IMR-90 (cell line): ENCODE data around the gene MYO1D. TPM values are rescaled to one million over a fixed set of nuclear protein-coding genes. Genes with fewer than 3 reads are reported as not detected.

ENCODE experiments used
- ATAC-seq: fragments of 200-7000 bp; cut with Tn5 transposase; 2 replicates; pipeline ENCODE4 v1.9.1; 2020; ENCODE audit warnings: low read depth, mild to moderate bottlenecking, moderate library complexity
- BruUV-seq: library from RNA; stranded (reverse); fragments of 400-500 nt; replicated peaks from 2 replicates; lab custom pipeline; 2021; lab: Mats Ljungman, UMichigan
- CTCF ChIA-PET: fragments of 300-600 bp; formaldehyde crosslinking; extraction: SDS; loops from one replicate; lab custom pipeline; 2021; ENCODE audit warnings: antibody characterized with exemption; lab: Yijun Ruan, JAX
- POLR2A ChIA-PET: fragments of 300-600 bp; sonication (Branson Sonifier 250); formaldehyde crosslinking; loops from one replicate; lab custom pipeline; 2022; ENCODE audit warnings: antibody characterized with exemption; ENCODE audit not compliant: unreplicated experiment; lab: Charles Lee
- DNase-seq: peaks from one replicate; pipeline ENCODE4 v3.0.0; 2013
- H2AFZ ChIP-seq: replicated peaks from 2 replicates; pipeline ENCODE3; 2013; ENCODE audit warnings: low read length, mild to moderate bottlenecking; ENCODE audit not compliant: poor library complexity
- H2AK5ac ChIP-seq: 2 replicates; pipeline ENCODE4 v1.6.1; 2013; ENCODE audit warnings: low read depth, low read length, inconsistent platforms
- H2AK9ac ChIP-seq: replicated peaks from 2 replicates; pipeline ENCODE3; 2013; ENCODE audit warnings: mild to moderate bottlenecking, low read depth, low read length, moderate library complexity; ENCODE audit not compliant: poor library complexity
- H2BK120ac ChIP-seq: 2 replicates; pipeline ENCODE4 v1.6.1; 2013; ENCODE audit warnings: low read depth, low read length, inconsistent platforms
- H2BK15ac ChIP-seq: 3 replicates; pipeline ENCODE4 v1.6.1; 2013; ENCODE audit warnings: low read depth, low read length, inconsistent platforms
- H2BK20ac ChIP-seq: 2 replicates; pipeline ENCODE4 v1.6.1; 2013; ENCODE audit warnings: low read depth, mild to moderate bottlenecking, inconsistent platforms, low read length, moderate library complexity
- H2BK5ac ChIP-seq: 2 replicates; pipeline ENCODE4 v1.6.1; 2013; ENCODE audit warnings: mild to moderate bottlenecking, low read depth, low read length, inconsistent platforms; ENCODE audit not compliant: poor library complexity, severe bottlenecking
- H3K14ac ChIP-seq: replicated peaks from 2 replicates; pipeline ENCODE4 v1.6.1; 2013; ENCODE audit warnings: low read depth, low read length, inconsistent platforms
- H3K18ac ChIP-seq: 2 replicates; pipeline ENCODE4 v1.6.1; 2013; ENCODE audit warnings: low read depth, low read length, control low read depth
- H3K23ac ChIP-seq: 2 replicates; pipeline ENCODE4 v1.6.1; 2013; ENCODE audit warnings: low read depth, low read length, inconsistent platforms
- H3K27ac ChIP-seq: 2 replicates; pipeline ENCODE4 v1.5.1; 2013; ENCODE audit warnings: mild to moderate bottlenecking, control low read depth, low read length; ENCODE audit not compliant: insufficient read depth
- H3K27me3 ChIP-seq: 2 replicates; pipeline ENCODE4 v1.6.1; 2013; ENCODE audit warnings: low read length; ENCODE audit not compliant: control insufficient read depth, insufficient read depth
- H3K36me3 ChIP-seq: 2 replicates; pipeline ENCODE4 v1.6.1; 2013; ENCODE audit warnings: low read length, mixed read lengths; ENCODE audit not compliant: control insufficient read depth, insufficient read depth
- H3K4ac ChIP-seq: 2 replicates; pipeline ENCODE4 v1.6.1; 2013; ENCODE audit warnings: low read depth, low read length, inconsistent platforms
- H3K4me1 ChIP-seq: 2 replicates; pipeline ENCODE4 v1.6.1; 2013; ENCODE audit warnings: low read length, mixed read lengths; ENCODE audit not compliant: control insufficient read depth, insufficient read depth
- H3K4me2 ChIP-seq: 2 replicates; pipeline ENCODE4 v1.6.1; 2013; ENCODE audit warnings: low read depth, mild to moderate bottlenecking, control low read depth, low read length, moderate library complexity
- H3K4me3 ChIP-seq: 2 replicates; pipeline ENCODE4 v1.5.1; 2013; ENCODE audit warnings: low read depth, mild to moderate bottlenecking, control low read depth, low read length, moderate library complexity; ENCODE audit not compliant: insufficient read depth
- H3K56ac ChIP-seq: 2 replicates; pipeline ENCODE4 v1.6.1; 2013; ENCODE audit warnings: low read length, inconsistent platforms; ENCODE audit not compliant: insufficient read depth; ENCODE audit errors: extremely low read depth
- H3K79me1 ChIP-seq, 2 experiments: 2 replicates each; pipeline ENCODE4 v1.6.1; 2013; ENCODE audit warnings: low read length in 2 of 2, inconsistent platforms in 1 of 2, low read depth in 1 of 2
- H3K9ac ChIP-seq: 2 replicates; pipeline ENCODE4 v1.6.1; 2013; ENCODE audit warnings: low read depth, low read length, control low read depth
- H3K9me1 ChIP-seq: 2 replicates; pipeline ENCODE4 v1.6.1; 2013; ENCODE audit warnings: low read length, inconsistent platforms; ENCODE audit not compliant: insufficient read depth
- H3K9me3 ChIP-seq: 2 replicates; pipeline ENCODE4 v1.6.1; 2013; ENCODE audit warnings: low read length; ENCODE audit not compliant: control insufficient read depth, insufficient read depth
- H4K20me1 ChIP-seq: 2 replicates; pipeline ENCODE4 v1.6.1; 2013; ENCODE audit warnings: low read length, inconsistent platforms; ENCODE audit not compliant: insufficient read depth
- H4K5ac ChIP-seq: 2 replicates; pipeline ENCODE4 v1.6.1; 2013; ENCODE audit warnings: mild to moderate bottlenecking, low read depth, low read length, control low read depth
- H4K8ac ChIP-seq, 2 experiments: 2 replicates each; pipeline ENCODE4 v1.6.1; 2013; ENCODE audit warnings: low read depth in 2 of 2, low read length in 2 of 2, control low read depth in 1 of 2, inconsistent platforms in 1 of 2
- H4K91ac ChIP-seq: 2 replicates; pipeline ENCODE4 v1.6.1; 2013; ENCODE audit warnings: low read depth, low read length, inconsistent platforms; ENCODE audit not compliant: insufficient read depth
- BHLHE40 ChIP-seq: fragments of 150-350 bp; IDR thresholded peaks from 2 replicates; pipeline ENCODE4 v1.6.1; 2016; ENCODE audit warnings: mild to moderate bottlenecking, low read depth, low read length
- CHD1 ChIP-seq: IDR thresholded peaks from 2 replicates; pipeline ENCODE4 v1.6.1; 2012; ENCODE audit warnings: low read depth, low read length, improper control_type of control experiment
- FOS ChIP-seq: fragments of 150-350 bp; IDR thresholded peaks from 2 replicates; pipeline ENCODE4 v1.6.1; 2016; ENCODE audit warnings: low read depth, low read length
- MAZ ChIP-seq: IDR thresholded peaks from 2 replicates; pipeline ENCODE4 v1.6.1; 2012; ENCODE audit warnings: low read depth, mild to moderate bottlenecking, low read length, improper control_type of control experiment, moderate library complexity, borderline replicate concordance
- MXI1 ChIP-seq: IDR thresholded peaks from 2 replicates; pipeline ENCODE4 v1.6.1; 2012; ENCODE audit warnings: low read depth, mild to moderate bottlenecking, low read length, moderate library complexity, borderline replicate concordance
- NFE2L2 ChIP-seq: fragments of 150-350 bp; IDR thresholded peaks from 2 replicates; pipeline ENCODE4 v1.6.1; 2016; ENCODE audit warnings: low read depth, mild to moderate bottlenecking, low read length
- RFX5 ChIP-seq: IDR thresholded peaks from 2 replicates; pipeline ENCODE4 v1.8.0; 2012; ENCODE audit warnings: low read depth, mild to moderate bottlenecking, low read length, moderate library complexity
- WGBS, 2 experiments: methylation state at CpG; one replicate each; pipeline versions ENCODE4 v1.1.5 to v1.1.7; 2013; ENCODE audit warnings: missing lambda C conversion rate in 2 of 2; ENCODE audit not compliant: insufficient read length in 1 of 2; ENCODE audit errors: extremely low coverage in 2 of 2; 5-methylcytosine and 5-hydroxymethylcytosine counted together
- dilution Hi-C: fragments of 300-500 bp; cut with HindIII; formaldehyde crosslinking; loops from one replicate; pipeline ENCODE4 v1.14.3; 2018; ENCODE audit warnings: low sequenced_read_pairs; ENCODE audit not compliant: unreplicated experiment
- in situ Hi-C: fragments of 300-500 bp; cut with MboI; formaldehyde crosslinking; loops from 3 replicates; pipeline ENCODE4 v1.14.3; 2019; ENCODE audit warnings: low sequenced_read_pairs, inconsistent platforms, mixed read lengths
- intact Hi-C: fragments of 100-400 bp; cut with micrococcal nuclease; formaldehyde crosslinking; loops from 2 replicates; pipeline ENCODE4 v1.10.0; 2022
- polyA plus RNA-seq, 3 experiments: library from polyadenylated mRNA; depleted of rRNA; stranded (reverse); fragments of >200 nt; gene quantifications; 2 replicates each; pipeline ENCODE4 v1.2.3, GENCODE V29; 2012; ENCODE audit warnings: low replicate concordance in 1 of 3
- total RNA-seq: library from RNA; depleted of rRNA; stranded (reverse); fragments of >200 nt; gene quantifications from 2 replicates; pipeline ENCODE4 v1.2.3, GENCODE V29; 2012
- TF ChIP-seq, protein P1 (sequence below): fragments of 150-350 bp; IDR thresholded peaks from 2 replicates; pipeline ENCODE4 v1.6.1; 2017; ENCODE audit warnings: mild to moderate bottlenecking, antibody characterized with exemption, low read length, low read depth

MYO1D gene
- total and polyA plus RNA-seq, 2 of the 4 experiments (the other 2 are of a cell fraction): 0.63 to 0.90 TPM

DNA sequence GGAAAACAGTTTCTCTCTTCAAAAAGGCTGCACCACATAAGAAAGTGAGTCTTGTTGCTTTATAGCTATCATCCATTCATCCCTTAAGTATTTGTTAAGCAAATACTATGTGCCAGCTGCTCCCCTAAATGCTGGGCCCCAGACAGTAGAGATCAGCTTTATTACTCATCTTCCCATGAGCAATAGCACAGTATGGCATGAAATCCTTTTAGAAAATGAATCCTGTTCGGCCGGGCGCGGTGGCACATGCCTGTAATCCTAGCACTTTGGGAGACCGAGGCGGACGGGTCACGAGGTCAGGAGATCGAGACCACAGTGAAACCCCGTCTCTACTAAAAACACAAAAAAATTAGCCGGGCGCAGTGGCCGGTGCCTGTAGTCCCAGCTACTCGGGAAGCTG, 99.5 kb downstream of the MYO1D start:
- no peak overlapping the region for H3K4ac ChIP-seq
- H3K9me3 ChIP-seq: no peaks in the 10 kb centered on the region
- no peak overlapping the region for H3K4me2 ChIP-seq
- no peak overlapping the region for H2AFZ ChIP-seq
- dilution Hi-C loops: no loop called here
- ChIA-PET CTCF (interaction anchor here (0.6 kb wide), 2 partner anchors 28 to 99 kb away, joined by 3 to 4 read pairs; no protein-coding TSS in a partner anchor), POLR2A (no interaction called here)
- no peak overlapping the region for H2BK120ac ChIP-seq
- in situ Hi-C loops: loop anchor here (25.0 kb wide), 2 partner anchors 135 to 985 kb away; no protein-coding TSS in a partner anchor
- no peaks in the 10 kb centered on the region for H3K27me3 ChIP-seq
- H2AK5ac ChIP-seq: no peak overlapping the region
- H3K9me1 ChIP-seq: no peaks in the 10 kb centered on the region
- no TSS peak for BruUV-seq
- no peaks in the 10 kb centered on the region for H3K4me1 ChIP-seq
- no peak overlapping the region for H2BK20ac ChIP-seq
- H4K8ac ChIP-seq: no peak overlapping the region
- ATAC-seq: peak; percentile 44; the same call in 1 of the 2 replicates
- no peak for TF ChIP-seq RFX5
- TF ChIP-seq NFE2L2: no peak
- no peak for TF ChIP-seq FOS
- TF ChIP-seq MAZ: no peak
- TF ChIP-seq MXI1: no peak
- no peak for TF ChIP-seq CHD1
- TF ChIP-seq BHLHE40: no peak
- TF ChIP-seq, protein P1, sequence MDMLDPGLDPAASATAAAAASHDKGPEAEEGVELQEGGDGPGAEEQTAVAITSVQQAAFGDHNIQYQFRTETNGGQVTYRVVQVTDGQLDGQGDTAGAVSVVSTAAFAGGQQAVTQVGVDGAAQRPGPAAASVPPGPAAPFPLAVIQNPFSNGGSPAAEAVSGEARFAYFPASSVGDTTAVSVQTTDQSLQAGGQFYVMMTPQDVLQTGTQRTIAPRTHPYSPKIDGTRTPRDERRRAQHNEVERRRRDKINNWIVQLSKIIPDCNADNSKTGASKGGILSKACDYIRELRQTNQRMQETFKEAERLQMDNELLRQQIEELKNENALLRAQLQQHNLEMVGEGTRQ: no peak
- no peak overlapping the region for H3K27ac ChIP-seq
- H3K9ac ChIP-seq: no peak overlapping the region
- intact Hi-C loops: no loop called here
- no peak overlapping the region for H4K5ac ChIP-seq
- H3K36me3 ChIP-seq: no peaks in the 10 kb centered on the region
- H3K79me1 ChIP-seq: no peaks in the 10 kb centered on the region
- H2BK15ac ChIP-seq: no peak overlapping the region
- no peaks in the 10 kb centered on the region for H4K20me1 ChIP-seq
- no peak overlapping the region for H3K18ac ChIP-seq
- H2BK5ac ChIP-seq: no peak overlapping the region
- H3K4me3 ChIP-seq: no peak overlapping the region
- H3K23ac ChIP-seq: no peak overlapping the region
- no peak overlapping the region for H3K14ac ChIP-seq
- 80% methylated on average over 1 of the region's 14 CpGs; no CpG with 5 or more reads in 1 of the 2 experiments for WGBS, 2 experiments
- H4K91ac ChIP-seq: no peak overlapping the region
- no peak overlapping the region for H2AK9ac ChIP-seq
- peak; percentile 6 for DNase-seq
- H3K56ac ChIP-seq: no peak overlapping the region
